ENCODE data around the gene TBC1D14.
A peak's percentile ranks its signal among the peaks of the same experiment; 100 is the strongest.

The TBC1D14 gene

GRCh38 chr4:6940744-6941137 lies 31.1 kb downstream of the TBC1D14 start:
- Histone ChIP-seq H2BK120ac (ENCODE audit: insufficient read depth, low read length, poor library complexity) (no peak overlapping the region), H3K18ac (ENCODE audit: low read length) (no peak overlapping the region)
- WGBS (ENCODE audit: extremely low coverage, insufficient coverage, insufficient read length) = no CpG with 5 or more reads among the region's 11 CpGs

GRCh38 chr4:6941796-6942195 lies 32.2 kb downstream of the TBC1D14 start:
- Histone ChIP-seq H2BK120ac (ENCODE audit: insufficient read depth, low read length, poor library complexity) (peak overlapping the region; percentile 67), H3K79me2 (ENCODE audit: control insufficient read depth, insufficient read depth, low read length, poor library complexity) (peaks cover 5% of the 10 kb centered on the region), H2AFZ (ENCODE audit: insufficient read depth, low read length, poor library complexity) (no peak overlapping the region), H2AK5ac (ENCODE audit: low read length) (peak overlapping the region; percentile 57), H3K9me3 (ENCODE audit: insufficient read depth, low read depth, low read length) (peaks cover 3% of the 10 kb centered on the region), H3K14ac (ENCODE audit: low read length) (peak overlapping the region; percentile 55), H4K91ac (ENCODE audit: low read depth, low read length) (peak overlapping the region; percentile 69), H3K27me3 (ENCODE audit: insufficient read depth, low read length) (no peaks in the 10 kb centered on the region), H2BK5ac (ENCODE audit: low read depth, low read length, poor library complexity) (peak overlapping the region; percentile 45), H3K9ac (ENCODE audit: low read length) (no peak overlapping the region), H3K4me2 (ENCODE audit: low read length) (peak overlapping the region; percentile 20), H3K36me3 (ENCODE audit: control insufficient read depth in 1 of 2, insufficient read depth in 2 of 2, low read length in 2 of 2) (no peaks in the 10 kb centered on the region), H4K8ac (ENCODE audit: low read depth, low read length) (no peak overlapping the region), H3K79me1 (ENCODE audit: low read length) (peaks cover 32% of the 10 kb centered on the region), H3K18ac (ENCODE audit: low read length) (peak overlapping the region; percentile 42), H3K4ac (ENCODE audit: low read depth, low read length) (no peak overlapping the region), H3K4me3 (ENCODE audit: low read depth, low read length) (no peak overlapping the region), H2BK12ac (ENCODE audit: low read length) (peak overlapping the region; percentile 77), H3K23ac (ENCODE audit: low read length) (no peak overlapping the region), H3K27ac (ENCODE audit: low read depth, low read length) (peak overlapping the region; percentile 75), H3K4me1 (ENCODE audit: control insufficient read depth in 1 of 2, insufficient read depth in 2 of 2, low read length in 2 of 2) (peaks cover 60 to 63% of the 10 kb centered on the region in 2 experiments), H4K12ac (ENCODE audit: low read depth, low read length) (no peak overlapping the region)
- peak in 1 of 2 donors; percentile 40 for DNase-seq
- no CpG with 5 or more reads among the region's 4 CpGs for WGBS (ENCODE audit: extremely low coverage, insufficient coverage, insufficient read length)

More at GRCh38 chr4:6940744-6941137, 31.1 kb downstream of the TBC1D14 start:
- H2BK5ac ChIP-seq (ENCODE audit: low read depth, low read length, poor library complexity) = no peak overlapping the region
- no peak overlapping the region for H2AK5ac ChIP-seq (ENCODE audit: low read length)
- peak overlapping the region; percentile 1 for H3K27ac ChIP-seq (ENCODE audit: low read depth, low read length)
- no peak overlapping the region for H4K8ac ChIP-seq (ENCODE audit: low read depth, low read length)
- H3K4me2 ChIP-seq (ENCODE audit: low read length) = no peak overlapping the region
- H3K36me3 ChIP-seq (ENCODE audit: control insufficient read depth in 1 of 2, insufficient read depth in 2 of 2, low read length in 2 of 2) = no peaks in the 10 kb centered on the region
- H2AFZ ChIP-seq (ENCODE audit: insufficient read depth, low read length, poor library complexity) = no peak overlapping the region
- no peak overlapping the region for H4K91ac ChIP-seq (ENCODE audit: low read depth, low read length)
- no peak for DNase-seq
- H3K4me3 ChIP-seq (ENCODE audit: low read depth, low read length) = no peak overlapping the region
- peaks cover 5% of the 10 kb centered on the region for H3K79me2 ChIP-seq (ENCODE audit: control insufficient read depth, insufficient read depth, low read length, poor library complexity)
- no peak overlapping the region for H4K12ac ChIP-seq (ENCODE audit: low read depth, low read length)
- H3K27me3 ChIP-seq (ENCODE audit: insufficient read depth, low read length) = no peaks in the 10 kb centered on the region
- no peak overlapping the region for H3K4ac ChIP-seq (ENCODE audit: low read depth, low read length)
- H2BK12ac ChIP-seq (ENCODE audit: low read length) = no peak overlapping the region
- H3K23ac ChIP-seq (ENCODE audit: low read length) = no peak overlapping the region
- no peak overlapping the region for H3K9ac ChIP-seq (ENCODE audit: low read length)
- H3K4me1 ChIP-seq (ENCODE audit: control insufficient read depth in 1 of 2, insufficient read depth in 2 of 2, low read length in 2 of 2) = peaks cover 60 to 63% of the 10 kb centered on the region in 2 experiments
- H3K9me3 ChIP-seq (ENCODE audit: insufficient read depth, low read depth, low read length) = peaks cover 3% of the 10 kb centered on the region
- H3K14ac ChIP-seq (ENCODE audit: low read length) = no peak overlapping the region
- H3K79me1 ChIP-seq (ENCODE audit: low read length) = peaks cover 32% of the 10 kb centered on the region

GRCh38 chr4:6942238-6942800 lies 32.7 kb downstream of the TBC1D14 start:
- Histone ChIP-seq H3K4me3 (ENCODE audit: low read depth, low read length) (no peak overlapping the region), H3K27me3 (ENCODE audit: insufficient read depth, low read length) (no peaks in the 10 kb centered on the region), H4K12ac (ENCODE audit: low read depth, low read length) (no peak overlapping the region), H3K14ac (ENCODE audit: low read length) (no peak overlapping the region), H2AK5ac (ENCODE audit: low read length) (no peak overlapping the region), H3K4ac (ENCODE audit: low read depth, low read length) (no peak overlapping the region), H3K79me1 (ENCODE audit: low read length) (peaks cover 32% of the 10 kb centered on the region), H3K9me3 (ENCODE audit: insufficient read depth, low read depth, low read length) (peaks cover 2% of the 10 kb centered on the region), H3K18ac (ENCODE audit: low read length) (no peak overlapping the region), H3K4me2 (ENCODE audit: low read length) (peak overlapping the region; percentile 53), H2AFZ (ENCODE audit: insufficient read depth, low read length, poor library complexity) (no peak overlapping the region), H3K36me3 (ENCODE audit: control insufficient read depth in 1 of 2, insufficient read depth in 2 of 2, low read length in 2 of 2) (no peaks in the 10 kb centered on the region), H4K91ac (ENCODE audit: low read depth, low read length) (no peak overlapping the region), H4K8ac (ENCODE audit: low read depth, low read length) (peak overlapping the region; percentile 31), H3K27ac (ENCODE audit: low read depth, low read length) (peak overlapping the region; percentile 95), H3K23ac (ENCODE audit: low read length) (no peak overlapping the region), H2BK5ac (ENCODE audit: low read depth, low read length, poor library complexity) (peak overlapping the region; percentile 70), H3K4me1 (ENCODE audit: control insufficient read depth in 1 of 2, insufficient read depth in 2 of 2, low read length in 2 of 2) (peaks cover 58 to 62% of the 10 kb centered on the region in 2 experiments), H2BK12ac (ENCODE audit: low read length) (peak overlapping the region; percentile 60), H3K9ac (ENCODE audit: low read length) (no peak overlapping the region), H2BK120ac (ENCODE audit: insufficient read depth, low read length, poor library complexity) (no peak overlapping the region), H3K79me2 (ENCODE audit: control insufficient read depth, insufficient read depth, low read length, poor library complexity) (peaks cover 5% of the 10 kb centered on the region)
- DNase-seq = peak; percentile 79 to 92
- WGBS (ENCODE audit: extremely low coverage, insufficient coverage, insufficient read length) = no CpG with 5 or more reads among the region's 7 CpGs

DNA sequence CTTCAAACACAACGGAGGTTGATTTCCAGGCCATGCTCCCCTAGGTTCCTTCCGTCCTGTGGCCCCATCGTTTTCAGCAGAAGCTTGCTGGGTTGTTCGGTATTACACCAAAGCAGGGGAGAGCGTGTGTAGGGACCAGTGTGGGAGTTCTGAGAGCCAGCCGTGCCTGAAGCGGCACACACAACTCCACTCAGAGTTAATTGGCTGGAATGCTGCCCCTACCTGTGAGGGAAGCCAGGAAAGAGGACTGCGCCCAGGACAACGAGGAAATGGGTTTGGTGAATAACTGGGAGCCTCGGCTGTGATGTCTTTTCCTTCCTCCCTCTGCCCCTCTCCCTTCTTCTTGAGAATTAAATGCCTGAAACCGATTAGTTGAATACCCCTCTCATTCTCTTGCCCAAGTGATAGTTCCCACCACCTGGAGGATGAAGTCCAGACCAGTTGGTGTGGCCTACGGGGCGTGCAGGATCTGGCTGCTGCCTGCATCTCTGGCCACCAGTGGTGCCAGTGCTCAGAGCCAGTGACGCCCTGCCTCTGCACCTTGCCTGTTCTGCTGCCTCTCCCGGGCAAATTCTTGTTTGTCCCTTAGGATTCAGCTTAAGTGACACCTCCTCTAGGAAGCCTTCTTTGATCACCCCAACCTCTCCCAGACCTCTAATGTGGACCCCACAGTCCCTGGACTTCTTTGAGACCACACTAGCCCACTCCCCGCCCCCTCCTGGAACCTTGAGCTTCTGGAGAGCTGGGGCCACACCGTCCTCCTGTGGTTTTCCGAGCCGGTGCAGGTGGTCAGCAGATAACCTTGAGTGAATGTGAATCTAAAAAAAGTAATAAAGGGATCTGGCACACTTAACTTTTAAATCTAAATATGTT lies 33.6 kb downstream of the TBC1D14 start:
- peaks cover 48 to 53% of the 10 kb centered on the region in 2 experiments for H3K4me1 ChIP-seq (ENCODE audit: control insufficient read depth in 1 of 2, insufficient read depth in 2 of 2, low read length in 2 of 2)
- H3K9me3 ChIP-seq (ENCODE audit: insufficient read depth, low read depth, low read length) = no peaks in the 10 kb centered on the region
- H2BK120ac ChIP-seq (ENCODE audit: insufficient read depth, low read length, poor library complexity) = peak overlapping the region; percentile 47
- H3K27ac ChIP-seq (ENCODE audit: low read depth, low read length) = peak overlapping the region; percentile 95
- peak overlapping the region; percentile 1 for H2BK12ac ChIP-seq (ENCODE audit: low read length)
- no peak overlapping the region for H3K9ac ChIP-seq (ENCODE audit: low read length)
- H3K79me1 ChIP-seq (ENCODE audit: low read length) = peaks cover 24% of the 10 kb centered on the region
- H3K18ac ChIP-seq (ENCODE audit: low read length) = peak overlapping the region; percentile 55
- H2BK5ac ChIP-seq (ENCODE audit: low read depth, low read length, poor library complexity) = peak overlapping the region; percentile 69
- H3K14ac ChIP-seq (ENCODE audit: low read length) = peak overlapping the region; percentile 42
- peak overlapping the region; percentile 53 for H3K4me2 ChIP-seq (ENCODE audit: low read length)
- H3K36me3 ChIP-seq (ENCODE audit: control insufficient read depth in 1 of 2, insufficient read depth in 2 of 2, low read length in 2 of 2) = no peaks in the 10 kb centered on the region
- WGBS (ENCODE audit: extremely low coverage, insufficient coverage, insufficient read length) = no CpG with 5 or more reads among the region's 19 CpGs
- no peaks in the 10 kb centered on the region for H3K27me3 ChIP-seq (ENCODE audit: insufficient read depth, low read length)
- peak overlapping the region; percentile 59 for H2AK5ac ChIP-seq (ENCODE audit: low read length)
- DNase-seq = peak in 1 of 2 donors; percentile 62
- H3K79me2 ChIP-seq (ENCODE audit: control insufficient read depth, insufficient read depth, low read length, poor library complexity) = peaks cover 3% of the 10 kb centered on the region
- no peak overlapping the region for H4K12ac ChIP-seq (ENCODE audit: low read depth, low read length)
- no peak overlapping the region for H3K23ac ChIP-seq (ENCODE audit: low read length)
- H2AFZ ChIP-seq (ENCODE audit: insufficient read depth, low read length, poor library complexity) = no peak overlapping the region
- H3K4ac ChIP-seq (ENCODE audit: low read depth, low read length) = no peak overlapping the region
- no peak overlapping the region for H4K8ac ChIP-seq (ENCODE audit: low read depth, low read length)
- H4K91ac ChIP-seq (ENCODE audit: low read depth, low read length) = peak overlapping the region; percentile 74
- H3K4me3 ChIP-seq (ENCODE audit: low read depth, low read length) = no peak overlapping the region

Data from trophoblast cell (in vitro differentiated cells and primary cell).